NCI-H146 treated with DMSO at 0.1 percent for 48 hours (cell line): ENCODE measurements around the gene SLIT1.

ENCODE experiments used
- DNase-seq: peaks from one replicate; lab custom pipeline; 2025; ENCODE audit not compliant: unreplicated experiment; lab: John Stamatoyannopoulos, UW

Gene SLIT1

DNA sequence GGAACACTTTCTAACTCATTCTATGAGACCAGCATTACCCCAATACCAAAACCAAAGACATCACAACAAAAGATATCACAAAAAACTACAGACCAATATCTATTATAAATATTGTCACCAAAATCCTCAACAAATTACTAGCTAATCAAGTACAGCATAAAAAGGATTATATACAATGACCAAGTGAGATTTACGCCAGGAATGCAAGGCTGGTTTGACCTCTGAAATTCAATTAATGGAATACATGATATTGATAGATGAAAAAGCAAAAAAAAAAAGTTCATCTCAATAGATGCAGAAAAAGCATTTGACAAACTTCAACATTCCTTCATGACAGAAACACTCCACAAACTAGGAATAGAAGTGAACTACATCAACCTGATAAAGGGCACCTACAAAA is 178.3 kb downstream of the SLIT1 start:
- DNase-seq: no peak

DNA sequence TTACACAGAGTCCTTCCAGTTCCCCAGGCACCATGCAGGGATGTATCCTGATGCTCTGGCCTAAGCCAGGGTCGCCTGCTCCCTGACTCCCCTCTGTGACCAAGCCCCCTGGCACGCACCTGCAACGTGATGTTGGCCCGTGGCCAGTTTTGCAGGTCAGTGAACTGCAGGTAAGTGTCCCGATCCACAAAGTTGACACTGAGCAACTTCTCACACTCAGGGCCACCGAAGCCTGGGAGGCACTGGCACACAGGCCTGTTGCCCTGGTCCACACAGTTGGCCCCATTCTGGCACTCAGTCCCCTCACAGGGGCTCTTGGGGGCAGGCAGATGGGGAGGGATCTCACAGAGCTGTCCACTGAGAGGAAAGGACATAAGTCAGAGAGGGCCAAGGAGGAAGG is 179.4 kb downstream of the SLIT1 start:
- DNase-seq: no peak

DNA sequence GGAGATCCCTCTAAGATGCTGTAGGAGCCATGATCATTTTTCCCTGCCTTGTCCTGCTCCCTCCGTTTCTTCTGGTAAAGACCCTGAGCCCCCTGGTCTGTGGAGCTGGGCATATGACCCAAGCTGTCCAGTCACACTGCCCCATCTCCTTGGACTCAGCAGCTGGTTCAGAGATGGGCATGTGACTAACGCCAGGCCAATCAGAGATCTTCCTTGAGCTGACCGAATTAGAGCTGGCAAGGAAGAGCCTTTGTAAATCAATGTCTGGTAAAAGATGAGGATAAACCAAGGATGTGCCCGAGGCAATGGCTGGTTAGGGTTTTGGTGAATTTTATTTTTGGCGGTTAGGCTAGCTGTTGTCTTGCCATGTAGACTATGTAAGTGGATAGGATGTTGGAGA is 180.4 kb downstream of the SLIT1 start:
- DNase-seq: no peak

- no peak for DNase-seq
These were observed 181.2 kb downstream of the SLIT1 start for GRCh38 chr10:97004591-97004990.

- DNase-seq: no peak
These were observed 182.0 kb downstream of the SLIT1 start for GRCh38 chr10:97003804-97004201.

- DNase-seq: no peak
These were observed 182.5 kb downstream of the SLIT1 start for GRCh38 chr10:97003151-97003803.

DNA sequence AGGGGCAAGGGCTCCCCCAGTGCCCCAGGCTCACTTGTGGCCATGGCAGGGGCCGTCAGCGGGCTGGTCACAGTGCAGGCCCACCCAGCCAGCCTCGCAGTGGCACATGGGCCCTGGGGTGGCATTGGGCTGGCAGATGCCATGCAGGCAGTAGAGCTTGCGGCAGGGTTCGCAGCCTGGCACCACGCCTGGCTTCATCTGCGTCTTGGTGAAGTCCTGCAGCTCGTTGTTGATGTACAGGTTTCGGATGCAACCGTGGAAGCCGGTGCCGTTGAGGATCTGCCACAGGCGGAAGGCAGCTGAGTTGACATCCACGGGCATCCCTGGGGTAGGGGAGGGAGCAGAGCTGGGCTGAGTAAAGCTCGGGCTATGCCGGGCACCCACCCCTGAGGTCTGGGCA is 183.1 kb downstream of the SLIT1 start:
- DNase-seq: no peak

DNA sequence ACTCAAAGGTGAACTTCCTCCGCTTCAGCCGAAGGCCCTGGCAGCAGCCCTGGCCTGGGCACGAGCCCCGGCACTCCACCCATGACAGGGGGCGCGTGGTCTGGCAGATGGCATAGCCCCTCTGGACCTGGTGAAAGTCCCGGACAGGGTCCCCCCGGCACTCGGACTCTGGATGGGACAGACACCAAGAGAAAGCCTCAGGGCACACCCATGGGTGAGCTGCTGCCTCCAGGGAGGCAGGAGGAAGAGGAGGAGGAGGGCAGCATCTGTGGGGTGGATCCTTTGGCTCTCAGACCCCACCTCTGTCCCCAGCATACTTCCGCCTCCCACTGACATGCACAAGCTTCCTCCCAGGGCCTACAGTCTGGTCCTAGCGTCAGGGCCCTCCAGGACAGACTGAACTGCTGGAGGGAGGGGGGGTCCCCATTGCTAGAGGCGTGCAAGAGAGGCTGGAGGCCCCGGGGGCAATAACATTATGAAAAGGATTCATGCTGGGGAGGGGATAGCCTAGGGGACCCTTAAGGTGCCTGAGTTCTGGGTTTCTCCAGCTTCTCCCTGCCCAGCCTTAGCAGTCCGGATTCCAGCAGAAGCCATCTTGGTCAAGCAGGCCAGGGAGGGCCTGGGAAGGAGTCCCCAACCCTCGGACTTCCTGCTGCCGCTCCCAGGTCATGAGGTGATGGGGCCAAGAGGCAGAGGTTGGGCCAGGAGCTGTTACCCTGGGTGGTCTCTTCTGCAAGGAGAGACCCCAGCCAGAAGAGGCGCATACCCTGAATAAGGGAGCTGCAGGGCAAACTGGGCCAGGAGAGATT is 184.4 kb downstream of the SLIT1 start:
- no peak for DNase-seq

DNA sequence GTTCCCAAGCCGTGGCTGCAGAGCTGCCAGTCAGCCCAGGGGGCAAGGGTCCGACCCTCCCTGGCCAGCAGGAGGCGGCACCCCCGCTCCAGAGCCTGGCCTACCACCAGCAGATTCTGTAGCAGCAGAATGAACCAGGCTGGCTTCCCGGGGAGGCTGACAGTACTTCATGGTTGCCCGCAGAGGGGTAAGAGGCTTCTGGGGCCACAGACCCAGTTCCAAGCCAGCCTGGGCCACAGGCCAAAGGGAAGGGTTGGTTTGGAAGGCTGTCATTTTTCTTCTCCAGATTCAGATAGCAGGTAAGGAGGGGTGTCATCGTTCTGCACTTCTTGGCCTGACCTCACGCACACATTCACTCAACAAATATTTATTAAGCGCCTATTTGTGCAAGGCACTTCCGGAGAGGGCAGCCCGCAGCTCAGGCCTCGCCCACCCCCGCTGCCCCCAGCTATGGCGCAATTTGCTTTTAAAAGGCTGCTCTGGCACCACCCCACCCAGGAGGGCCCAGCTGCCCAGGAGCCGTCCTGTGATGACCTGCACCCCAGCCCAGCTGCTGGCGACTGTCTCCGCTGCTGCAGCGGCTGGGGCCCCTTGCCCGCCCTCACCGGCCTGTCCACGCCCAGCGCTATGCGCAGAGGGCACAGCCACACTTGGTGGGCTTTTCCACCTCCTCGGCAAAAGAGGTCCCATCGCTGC is 185.1 kb downstream of the SLIT1 start:
- DNase-seq: no peak

GRCh38 chr10:96999987-97000386 is 185.8 kb downstream of the SLIT1 start:
- no peak for DNase-seq

DNA sequence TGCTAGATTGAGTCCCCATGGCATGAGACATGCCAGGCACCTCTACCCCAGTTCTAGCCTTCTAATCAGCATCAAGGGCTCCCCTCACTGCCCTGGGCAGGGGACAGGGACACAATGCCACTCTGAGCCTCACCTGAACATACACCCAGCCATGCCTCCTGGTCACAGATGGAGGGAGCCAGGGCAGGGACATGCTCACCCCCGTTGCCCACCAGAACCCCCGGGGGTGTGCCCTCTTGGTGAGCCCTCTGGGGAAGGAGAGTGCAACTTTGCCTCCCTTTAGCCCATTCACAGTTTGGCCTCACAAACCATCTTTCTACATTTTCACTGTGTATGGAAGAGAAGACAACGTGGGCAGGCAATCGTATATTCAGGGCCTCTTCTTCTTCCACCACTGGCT is 186.4 kb downstream of the SLIT1 start:
- DNase-seq: no peak

DNA sequence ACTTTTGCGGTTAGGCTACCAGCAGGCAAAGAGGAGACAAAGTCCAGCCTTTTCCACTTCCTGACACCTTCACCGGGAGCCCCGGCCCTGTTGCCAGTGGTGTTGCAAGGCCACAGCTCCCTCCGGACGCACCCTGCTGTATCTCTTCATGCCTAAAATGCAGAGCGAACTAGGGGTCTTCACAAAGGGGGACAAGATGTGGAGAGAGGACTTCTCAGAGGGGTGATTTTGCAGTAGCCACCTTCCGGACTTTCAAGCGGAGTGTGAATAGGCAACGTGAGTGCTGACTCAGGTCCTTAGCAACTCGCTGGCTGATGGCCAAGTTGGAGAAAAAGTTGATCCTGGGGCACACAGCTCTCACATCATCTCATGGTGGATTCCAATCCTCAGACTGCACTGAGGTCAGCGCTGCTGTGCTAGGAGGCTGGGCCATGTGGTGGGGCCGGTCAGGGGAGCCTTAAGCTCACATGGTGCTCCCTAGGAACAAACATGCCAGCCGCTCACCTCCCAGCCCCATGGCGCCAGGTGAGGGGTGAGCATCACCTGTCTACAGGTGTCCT is 187.3 kb downstream of the SLIT1 start:
- DNase-seq: no peak

- DNase-seq: no peak
These were observed 189.3 kb downstream of the SLIT1 start for GRCh38 chr10:96996275-96996965.

- no peak for DNase-seq
These were observed 189.9 kb downstream of the SLIT1 start for GRCh38 chr10:96995851-96996250.

DNA sequence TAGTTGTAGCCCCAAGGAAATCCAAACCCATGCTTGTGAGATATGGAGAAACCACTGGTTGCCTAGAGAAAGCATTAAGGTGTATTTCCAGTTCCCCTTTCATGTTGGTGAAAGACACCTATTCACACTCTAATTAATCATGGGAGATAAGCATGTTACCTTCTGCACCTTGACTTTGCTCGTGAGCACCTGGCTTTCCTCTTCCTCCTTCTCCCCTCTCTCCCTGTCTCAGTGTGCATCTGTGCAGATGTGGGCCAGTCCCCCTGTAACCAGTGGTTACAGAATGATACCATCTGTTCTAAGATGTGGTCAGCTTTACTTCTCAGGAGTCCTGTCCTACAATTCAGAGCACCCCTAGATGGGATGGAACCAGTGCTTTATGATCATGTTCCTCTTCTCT is 193.0 kb downstream of the SLIT1 start:
- no peak for DNase-seq

GRCh38 chr10:96991313-96991841 is 194.4 kb downstream of the SLIT1 start:
- DNase-seq: no peak

DNA sequence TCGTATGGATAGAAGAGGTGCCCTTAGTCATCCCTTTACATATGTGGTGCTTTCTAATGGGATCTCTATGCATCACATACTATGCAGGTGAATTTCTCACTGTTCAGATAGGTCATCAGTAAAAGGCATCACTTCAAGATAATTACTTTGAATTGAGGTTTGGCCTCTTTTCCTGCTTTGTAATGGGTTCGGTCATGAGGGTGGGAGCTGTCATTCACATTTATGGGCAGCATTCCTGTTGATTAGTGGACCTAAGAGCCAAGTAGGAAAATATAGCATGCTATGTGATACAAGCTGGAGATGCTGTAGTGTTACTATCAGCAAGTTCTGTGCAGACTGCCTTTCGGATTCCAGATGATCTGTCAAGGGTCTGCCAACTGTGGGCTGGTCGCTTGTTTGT is 197.3 kb downstream of the SLIT1 start:
- no peak for DNase-seq

GRCh38 chr10:96987842-96988175 is 197.9 kb downstream of the SLIT1 start:
- DNase-seq: no peak

GRCh38 chr10:96987141-96987841 is 198.5 kb downstream of the SLIT1 start:
- DNase-seq: no peak

DNA sequence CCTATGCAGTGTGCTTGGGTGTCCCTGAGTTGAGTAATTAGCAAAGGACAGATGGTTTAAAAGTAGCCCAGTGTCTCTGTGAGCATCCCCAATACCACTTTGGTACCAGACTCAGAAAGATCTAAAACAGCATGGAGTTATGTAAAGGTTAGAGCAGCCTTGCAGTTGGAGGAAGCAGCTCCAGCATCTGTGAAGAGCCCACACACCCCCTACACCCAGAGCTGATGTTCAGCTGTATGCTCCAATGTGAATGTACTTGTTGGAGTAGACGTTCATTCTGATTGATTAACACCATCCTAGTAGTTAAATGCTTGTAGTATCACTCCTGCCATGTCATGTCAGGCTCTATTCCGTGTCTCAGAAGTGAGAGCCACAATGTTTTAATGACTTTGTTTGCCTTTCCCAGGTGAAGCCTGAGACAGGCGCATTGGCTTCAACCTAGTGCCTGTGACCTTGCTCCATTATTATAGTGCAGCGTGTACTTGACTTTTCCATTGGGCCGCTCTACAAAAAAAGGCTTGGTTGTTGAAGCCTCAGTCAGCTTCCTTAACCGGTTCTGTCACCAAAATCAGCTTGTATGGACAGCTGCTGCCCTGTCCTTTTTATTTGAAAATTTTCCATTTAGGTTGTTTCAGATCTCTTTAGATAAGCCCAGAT is 199.4 kb downstream of the SLIT1 start:
- DNase-seq: no peak
